ENCODE data around the gene SUPT16H. TPM values are rescaled to one million over a fixed set of nuclear protein-coding genes. Genes with fewer than 3 reads are reported as not detected.
"Not testable (repeated sequence)": the region's sequence is repeated elsewhere in the genome, so short reads cannot be mapped to it uniquely, and the experiment has no call there.

The SUPT16H gene
- total RNA-seq, 2 experiments from 2014 or later = 177 to 179 TPM

DNA sequence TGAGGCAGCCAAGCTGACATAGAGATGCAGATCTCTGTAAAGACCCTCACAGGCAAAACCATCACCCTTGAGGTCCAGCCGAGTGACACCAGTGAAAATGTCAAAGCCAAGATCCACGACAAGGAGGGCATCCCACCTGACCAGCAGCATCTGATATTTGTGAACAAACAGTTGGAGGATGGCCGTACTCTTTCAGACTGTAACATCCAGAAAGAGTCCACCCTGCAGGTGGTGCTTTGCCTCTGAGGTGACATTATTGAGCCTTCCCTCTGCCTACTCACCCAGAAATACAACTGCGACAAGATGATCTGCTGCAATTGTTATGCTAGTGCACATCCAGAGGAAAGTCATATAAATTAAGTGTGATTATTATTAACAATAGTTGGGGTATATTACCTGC lies 15.1 kb upstream of the SUPT16H start:
- ChIA-PET POLR2A (no interaction called here), CTCF (no interaction called here)
- Mint-ChIP-seq H3K4me1 (no peaks in the 10 kb centered on the region), H3K27ac (no peak overlapping the region), H3K4me3 (no peak overlapping the region), H3K27me3 (no peaks in the 10 kb centered on the region), H3K36me3 (ENCODE audit: low read depth) (peaks cover 73% of the 10 kb centered on the region), H3K9me3 (ENCODE audit: low read depth) (no peaks in the 10 kb centered on the region)
- no peak for ATAC-seq
- intact Hi-C loops (cut with DNase I, micrococcal nuclease) = no loop called here
- DNase-seq = no peak

DNA sequence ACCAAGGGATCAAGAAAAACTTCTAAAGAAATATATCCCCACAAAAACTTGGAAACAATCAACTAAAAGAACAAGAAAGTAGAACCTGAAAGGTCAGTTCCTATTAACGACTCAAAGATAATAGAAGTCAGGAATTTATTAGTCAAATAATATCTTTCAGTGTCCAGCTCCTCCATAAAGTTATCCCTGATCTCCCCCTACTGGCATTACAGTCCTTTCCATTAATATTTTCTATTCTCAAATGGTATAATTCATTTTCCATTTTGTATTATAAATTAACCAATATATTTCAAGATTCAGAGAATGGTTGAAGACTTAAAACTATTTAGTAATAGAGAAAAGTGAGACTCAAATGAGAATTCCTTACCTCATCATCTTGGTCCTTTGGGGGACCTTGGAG lies 11.6 kb upstream of the SUPT16H start:
- Mint-ChIP-seq H3K27ac (no peak overlapping the region), H3K4me1 (no peaks in the 10 kb centered on the region), H3K36me3 (ENCODE audit: low read depth) (peaks cover 68% of the 10 kb centered on the region), H3K4me3 (no peak overlapping the region), H3K9me3 (ENCODE audit: low read depth) (no peaks in the 10 kb centered on the region), H3K27me3 (no peaks in the 10 kb centered on the region)
- ChIA-PET CTCF (interaction anchor here (1.0 kb wide), 1 partner anchor 11 kb away, joined by 3 read pairs; no protein-coding TSS in a partner anchor), POLR2A (no interaction called here)
- intact Hi-C loops (cut with DNase I, micrococcal nuclease) = no loop called here
- ATAC-seq (no peak), DNase-seq (no peak)

DNA sequence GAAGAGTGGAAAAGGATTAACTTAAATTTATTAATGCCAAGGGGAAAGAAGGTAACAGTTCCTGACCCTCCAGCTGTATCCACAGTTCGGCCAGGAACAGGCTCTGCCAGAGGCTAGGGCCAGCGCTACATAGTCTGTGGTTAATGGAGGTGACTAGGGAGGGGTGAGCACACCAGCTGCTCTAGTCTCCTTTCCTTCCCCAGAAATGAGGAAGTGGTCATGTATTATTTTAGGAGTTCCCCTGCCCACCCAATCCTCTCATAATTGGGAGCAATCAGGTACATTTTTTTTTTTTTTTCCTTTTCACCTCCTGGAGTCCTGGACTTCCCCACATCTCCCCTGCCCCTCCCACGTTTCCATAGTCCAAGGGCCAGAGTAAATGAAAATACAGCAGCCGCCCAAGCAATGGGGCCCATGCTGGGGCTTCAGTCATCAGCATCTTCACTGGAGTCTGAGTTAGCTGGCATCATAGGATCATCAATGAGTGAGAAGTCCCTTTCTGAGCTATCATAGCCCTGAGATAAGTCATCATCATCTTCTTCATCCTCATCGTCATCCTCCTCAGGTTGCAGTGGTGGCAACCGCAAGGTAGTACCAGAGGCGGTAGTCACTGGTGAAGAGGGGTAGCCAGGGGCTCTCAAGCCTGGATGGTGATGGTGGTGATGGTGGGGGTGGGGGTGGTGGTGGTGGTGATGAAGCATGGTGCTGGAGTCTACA lies 1.5 kb upstream of the SUPT16H start:
- peaks cover 37% of the 10 kb centered on the region for H3K36me3 Mint-ChIP-seq (ENCODE audit: low read depth)
- H3K4me3 Mint-ChIP-seq = peak overlapping the region; percentile 98
- no peak for ATAC-seq
- ChIA-PET POLR2A (interaction anchor here (1.6 kb wide), 1 partner anchor 124 kb away, joined by 6 read pairs; no protein-coding TSS in a partner anchor), CTCF (interaction anchor here (0.6 to 1.3 kb wide), 3 partner anchors 104 to 275 kb away, joined by 3 to 5 read pairs (median 3); no protein-coding TSS in a partner anchor)
- H3K27ac Mint-ChIP-seq = peak overlapping the region; percentile 98
- DNase-seq = peak; percentile 27
- H3K27me3 Mint-ChIP-seq = no peaks in the 10 kb centered on the region
- no peaks in the 10 kb centered on the region for H3K9me3 Mint-ChIP-seq (ENCODE audit: low read depth)
- peaks cover 29% of the 10 kb centered on the region for H3K4me1 Mint-ChIP-seq
- intact Hi-C loops (cut with DNase I, micrococcal nuclease) = loop anchor here in 1 of 2 experiments (2.0 to 10.0 kb wide), 2 partner anchors 77 to 151 kb away; no protein-coding TSS in a partner anchor

DNA sequence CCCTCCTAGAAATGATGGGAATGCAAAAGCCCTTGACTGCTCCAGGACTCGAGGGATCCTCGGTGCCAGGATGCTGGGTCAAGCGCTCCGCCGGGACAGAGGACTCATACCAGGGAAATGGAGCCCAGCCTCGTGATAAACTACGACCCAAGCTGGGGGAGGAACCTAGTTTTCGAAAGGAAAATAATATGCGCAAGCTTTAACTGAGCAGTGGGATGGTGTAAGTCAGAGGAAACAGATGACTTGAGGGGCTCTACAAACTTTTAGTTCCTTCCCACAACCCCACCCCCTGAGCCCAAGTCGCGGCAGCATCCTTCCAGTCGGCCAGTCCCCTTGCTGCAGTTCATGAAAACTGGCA lies 654 bp upstream of the SUPT16H start:
- H3K4me1 Mint-ChIP-seq = peaks cover 33% of the 10 kb centered on the region
- no peaks in the 10 kb centered on the region for H3K9me3 Mint-ChIP-seq (ENCODE audit: low read depth)
- peak overlapping the region; percentile 98 for H3K4me3 Mint-ChIP-seq
- ATAC-seq = peak; percentile 60
- intact Hi-C loops (cut with DNase I, micrococcal nuclease) = loop anchor here (1.0 to 10.0 kb wide), 13 partner anchors 30 to 1937 kb away; partner anchors contain the start of genes CHD8 (in 2 of the 2), HNRNPC (in 2 of the 2), TOX4 (in 2 of the 2) and METTL3 (in 1 of the 2)
- H3K27ac Mint-ChIP-seq = peak overlapping the region; percentile 98
- no peaks in the 10 kb centered on the region for H3K27me3 Mint-ChIP-seq
- H3K36me3 Mint-ChIP-seq (ENCODE audit: low read depth) = peaks cover 35% of the 10 kb centered on the region
- ChIA-PET CTCF (interaction anchor here (0.5 to 1.3 kb wide), 7 partner anchors 25 to 274 kb away, joined by 3 to 6 read pairs (median 3); partner anchors contain the start of genes CHD8 and METTL3), POLR2A (interaction anchor here (0.6 to 1.6 kb wide), 12 partner anchors 9 to 283 kb away, joined by 3 to 10 read pairs (median 4); partner anchors contain the start of gene CHD8)
- DNase-seq = no peak

DNA sequence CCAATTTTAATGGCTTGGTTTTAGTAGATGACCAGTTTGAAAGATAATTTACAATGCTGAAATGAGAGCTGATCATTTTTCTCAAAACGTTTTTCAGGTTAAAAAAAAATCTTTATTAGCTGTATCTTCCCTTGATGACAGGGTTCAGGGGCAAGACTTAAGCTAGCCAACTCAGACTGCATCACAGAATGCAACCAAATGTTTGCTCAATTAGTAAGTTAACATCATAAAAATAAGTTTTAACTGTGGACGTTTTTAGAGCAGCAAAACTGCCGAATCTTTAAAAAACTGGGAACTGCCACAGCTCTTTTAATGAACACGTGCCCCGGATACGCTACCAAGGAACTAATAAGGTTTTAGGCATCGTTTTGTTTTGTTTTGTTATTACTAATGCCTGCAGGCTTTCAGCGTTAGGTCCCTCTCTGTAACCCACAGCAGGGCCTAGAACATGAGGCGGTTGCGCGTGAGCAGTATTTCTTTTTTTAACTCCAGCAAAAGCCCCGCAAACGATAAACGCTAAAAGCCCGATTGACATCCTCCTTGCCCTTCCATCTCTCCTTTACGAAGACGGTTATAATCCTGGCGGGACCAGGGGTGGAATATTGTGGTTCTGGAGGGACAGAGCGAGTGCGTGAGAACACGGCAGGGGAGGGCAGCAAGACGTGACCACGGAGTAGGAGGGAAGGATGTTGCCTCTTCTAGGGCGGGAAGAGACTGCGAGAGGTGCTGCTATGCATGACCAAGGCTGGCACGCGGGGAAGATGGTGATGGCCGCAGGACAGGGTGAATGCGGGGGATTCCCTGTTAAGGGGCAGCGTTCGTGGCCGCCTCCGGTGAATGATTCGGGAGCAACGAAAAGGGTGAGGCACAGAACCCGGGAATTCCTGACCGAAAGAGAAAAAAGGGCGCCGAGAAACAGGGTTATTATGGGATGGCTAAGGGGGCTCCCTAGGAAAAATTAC lies 652 bp downstream of the SUPT16H start:
- H3K36me3 Mint-ChIP-seq (ENCODE audit: low read depth) = peaks cover 37% of the 10 kb centered on the region
- peak overlapping the region; percentile 98 for H3K4me3 Mint-ChIP-seq
- H3K27me3 Mint-ChIP-seq = no peaks in the 10 kb centered on the region
- peaks cover 39% of the 10 kb centered on the region for H3K4me1 Mint-ChIP-seq
- ATAC-seq = peak; percentile 45
- H3K9me3 Mint-ChIP-seq (ENCODE audit: low read depth) = no peaks in the 10 kb centered on the region
- peak; percentile 71 for DNase-seq
- ChIA-PET CTCF (interaction anchor here (1.0 to 1.3 kb wide), 5 partner anchors 14 to 141 kb away, joined by 3 to 4 read pairs (median 4); partner anchors contain the start of gene CHD8), POLR2A (interaction anchor here (0.7 to 1.4 kb wide), 6 partner anchors 54 to 1206 kb away, joined by 4 to 8 read pairs (median 4); partner anchors contain the start of gene CHD8)
- intact Hi-C loops (cut with DNase I, micrococcal nuclease) = loop anchor here (1.0 to 10.0 kb wide), 4 partner anchors 128 to 921 kb away; partner anchors contain the start of genes METTL3 (in 1 of the 2) and PIP4P1 (in 1 of the 2)
- peak overlapping the region; percentile 98 for H3K27ac Mint-ChIP-seq

DNA sequence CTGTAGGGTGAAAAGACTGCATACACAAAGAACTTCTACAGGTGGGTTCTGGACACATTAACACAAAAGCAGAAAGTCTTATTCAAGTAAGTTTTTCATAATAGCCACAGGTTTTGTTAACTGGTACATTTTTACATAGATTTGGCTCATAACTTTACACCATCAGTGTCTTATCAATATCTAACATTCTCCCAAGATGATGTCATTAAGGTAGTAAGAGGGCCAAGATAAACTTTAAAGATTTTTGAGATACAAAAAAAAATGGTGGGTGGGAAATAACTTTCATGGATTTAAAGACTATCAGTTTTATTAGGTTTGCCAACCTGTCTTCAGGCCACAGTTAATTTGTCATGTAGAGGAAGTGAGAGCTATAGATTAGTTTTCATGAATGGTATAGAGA lies 1.7 kb downstream of the SUPT16H start:
- ChIA-PET CTCF (interaction anchor here (1.0 to 1.3 kb wide), 4 partner anchors 12 to 140 kb away, joined by 3 to 4 read pairs (median 4); no protein-coding TSS in a partner anchor), POLR2A (interaction anchor here (1.1 to 1.4 kb wide), 3 partner anchors 74 to 277 kb away, joined by 4 to 6 read pairs (median 4); partner anchors contain the start of gene CHD8)
- Mint-ChIP-seq H3K9me3 (ENCODE audit: low read depth) (no peaks in the 10 kb centered on the region), H3K27ac (peak overlapping the region; percentile 92), H3K4me3 (peak overlapping the region; percentile 98), H3K27me3 (no peaks in the 10 kb centered on the region), H3K4me1 (peaks cover 43% of the 10 kb centered on the region), H3K36me3 (ENCODE audit: low read depth) (peaks cover 42% of the 10 kb centered on the region)
- DNase-seq = no peak
- ATAC-seq = no peak
- intact Hi-C loops (cut with DNase I, micrococcal nuclease) = loop anchor here (2.0 to 10.0 kb wide), 3 partner anchors 147 to 920 kb away; partner anchors contain the start of gene PIP4P1 (in 1 of the 2)

DNA sequence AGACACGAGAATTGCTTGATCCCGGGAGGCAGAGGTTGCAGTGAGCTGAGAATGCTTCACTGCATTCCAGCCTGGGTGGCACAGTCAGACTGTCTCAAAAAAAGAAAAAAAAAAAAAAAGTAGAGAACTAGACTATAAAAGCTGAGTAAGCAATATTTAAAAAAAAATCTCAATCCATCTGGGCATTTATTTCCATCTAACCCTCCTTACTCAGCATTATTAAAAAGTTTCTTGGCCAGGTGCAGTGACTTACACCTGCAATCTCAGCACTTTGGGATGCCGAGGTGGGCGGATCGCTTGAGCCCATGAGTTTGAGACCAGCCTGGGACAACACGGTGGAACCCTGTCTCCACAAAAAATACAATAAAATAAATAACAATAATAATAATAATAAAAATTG lies 4.5 kb downstream of the SUPT16H start:
- POLR2A ChIA-PET = interaction anchor here (0.6 to 0.7 kb wide), 2 partner anchors 186 to 1537 kb away, joined by 4 to 5 read pairs; no protein-coding TSS in a partner anchor
- intact Hi-C loops (cut with DNase I, micrococcal nuclease) = no loop called here
- DNase-seq = no peak
- ATAC-seq = no peak
- Mint-ChIP-seq H3K9me3 (ENCODE audit: low read depth) (no peaks in the 10 kb centered on the region), H3K27ac (no peak overlapping the region), H3K4me1 (peaks cover 35% of the 10 kb centered on the region), H3K4me3 (no peak overlapping the region), H3K36me3 (ENCODE audit: low read depth) (peaks cover 38% of the 10 kb centered on the region), H3K27me3 (no peaks in the 10 kb centered on the region)
- CTCF ChIA-PET = interaction anchor here (0.6 to 0.7 kb wide), 2 partner anchors 60 to 1142 kb away, joined by 3 read pairs; no protein-coding TSS in a partner anchor

DNA sequence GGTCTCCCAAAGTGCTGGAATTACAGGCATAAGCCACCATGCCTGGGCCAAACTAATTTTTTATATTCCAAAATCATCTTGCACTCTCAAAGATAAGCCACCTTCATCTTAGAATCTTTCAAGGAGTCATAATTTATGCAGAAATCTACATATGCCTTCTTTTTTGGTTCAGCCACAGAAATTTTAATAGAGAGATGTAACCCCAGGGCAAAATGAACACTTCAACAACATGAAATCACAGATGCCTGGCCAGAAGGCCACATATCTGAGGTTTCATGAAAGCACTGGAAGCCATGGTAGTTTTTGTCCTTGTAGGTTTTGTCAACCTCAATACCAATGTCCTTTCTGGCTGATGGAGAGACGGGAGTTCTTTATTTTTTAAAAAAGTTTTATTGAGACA lies 9.8 kb downstream of the SUPT16H start:
- Mint-ChIP-seq H3K4me1 (peaks cover 12% of the 10 kb centered on the region), H3K27me3 (no peaks in the 10 kb centered on the region), H3K36me3 (ENCODE audit: low read depth) (peaks cover 56% of the 10 kb centered on the region), H3K4me3 (no peak overlapping the region), H3K9me3 (ENCODE audit: low read depth) (no peaks in the 10 kb centered on the region), H3K27ac (no peak overlapping the region)
- intact Hi-C loops (cut with DNase I, micrococcal nuclease) = no loop called here
- ChIA-PET POLR2A (no interaction called here), CTCF (no interaction called here)
- ATAC-seq (no peak), DNase-seq (no peak)

DNA sequence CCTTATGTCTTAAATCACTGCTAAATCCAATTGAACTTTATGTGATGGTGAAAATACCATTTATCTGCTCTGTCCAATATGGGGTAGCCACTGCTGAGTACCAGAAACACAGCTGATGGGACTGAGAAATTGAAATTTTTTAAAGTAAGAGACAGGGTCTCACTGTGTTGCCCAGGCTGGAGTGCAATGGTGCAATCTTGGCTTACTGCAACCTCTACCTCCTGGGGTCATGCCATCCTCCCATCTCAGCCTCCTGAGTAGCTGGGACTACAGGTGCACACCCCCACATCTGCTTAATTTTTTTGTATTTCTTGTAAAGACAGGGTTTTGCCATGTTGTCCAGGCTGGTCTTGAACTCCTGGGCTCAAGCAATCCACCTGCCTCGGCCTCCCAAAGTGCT lies 11.0 kb downstream of the SUPT16H start:
- intact Hi-C loops (cut with DNase I, micrococcal nuclease); H3K4me3 Mint-ChIP-seq; DNase-seq; ATAC-seq; H3K27ac Mint-ChIP-seq; H3K27me3 Mint-ChIP-seq; H3K9me3 Mint-ChIP-seq (ENCODE audit: low read depth); CTCF ChIA-PET; POLR2A ChIA-PET; H3K4me1 Mint-ChIP-seq: not testable (repeated sequence)
- H3K36me3 Mint-ChIP-seq (ENCODE audit: low read depth) = peaks cover 59% of the 10 kb centered on the region

DNA sequence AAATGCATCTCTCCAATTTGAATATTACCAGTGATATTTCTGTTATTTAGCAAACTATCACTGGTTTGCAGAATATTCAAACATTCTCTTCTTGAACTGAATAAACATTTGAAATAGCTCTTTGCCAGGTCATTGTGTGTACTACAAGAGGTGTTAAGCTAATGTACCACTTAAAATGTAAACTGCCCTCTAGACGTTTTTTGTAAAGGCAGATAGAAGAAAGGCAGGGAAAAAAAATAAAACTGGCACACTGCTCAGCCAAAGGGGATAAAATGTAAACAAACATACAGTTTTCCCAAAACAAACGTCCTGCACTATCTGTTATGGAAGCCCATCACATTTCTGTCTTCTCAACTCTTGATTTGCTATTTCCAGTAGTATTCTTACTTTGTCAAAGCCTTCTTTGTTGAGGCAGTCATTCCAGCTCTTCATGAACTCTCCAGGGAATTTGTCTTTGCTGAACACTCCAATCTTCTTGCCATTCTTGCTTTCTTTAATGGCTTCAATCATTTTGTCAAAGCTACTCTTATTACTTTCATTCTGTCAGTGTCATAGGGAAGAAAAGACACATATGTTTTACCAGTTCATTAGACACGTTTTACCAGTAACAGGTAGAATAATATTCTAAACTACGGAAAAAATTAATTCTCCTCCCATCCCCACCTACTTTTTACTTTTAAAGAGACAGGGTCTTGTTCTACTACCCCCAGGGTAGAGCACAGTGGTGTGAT lies 13.7 kb downstream of the SUPT16H start:
- DNase-seq (no peak), ATAC-seq (no peak)
- ChIA-PET CTCF (interaction anchor here (0.7 to 1.5 kb wide), 3 partner anchors 13 to 128 kb away, joined by 4 read pairs; no protein-coding TSS in a partner anchor), POLR2A (interaction anchor here (0.6 kb wide), 1 partner anchor 52 kb away, joined by 3 read pairs; no protein-coding TSS in a partner anchor)
- no peaks in the 10 kb centered on the region for H3K4me1 Mint-ChIP-seq
- no peak overlapping the region for H3K27ac Mint-ChIP-seq
- intact Hi-C loops (cut with DNase I, micrococcal nuclease) = loop anchor here in 1 of 2 experiments (2.0 kb wide), 1 partner anchor 19 kb away; no protein-coding TSS in a partner anchor
- no peaks in the 10 kb centered on the region for H3K27me3 Mint-ChIP-seq
- H3K36me3 Mint-ChIP-seq (ENCODE audit: low read depth) = peaks cover 71% of the 10 kb centered on the region
- H3K4me3 Mint-ChIP-seq = no peak overlapping the region
- no peaks in the 10 kb centered on the region for H3K9me3 Mint-ChIP-seq (ENCODE audit: low read depth)
